ENCODE data around the gene CYGB. TPM values are rescaled to one million over a fixed set of nuclear protein-coding genes. Genes with fewer than 3 reads are reported as not detected.

Gene CYGB
- total and polyA plus RNA-seq, 10 of the 15 experiments (the other 5 are each of a cell fraction or from before 2014, with no cell fraction given) = 0.34 TPM; not detected in 9

- no peak for DNase-seq (ENCODE audit: low read depth, low spot score)
- no peak overlapping the region for H3K4me3 ChIP-seq
- intact Hi-C loops (cut with micrococcal nuclease; ENCODE audit: unreplicated experiment) (loop anchor here (1.0 to 2.0 kb wide), 2 partner anchors 24 to 83 kb away; no protein-coding TSS in a partner anchor), in situ Hi-C loops (cut with MboI) (no loop called here)
- no peak overlapping the region for H2AFZ ChIP-seq (ENCODE audit: control insufficient read depth, low read depth, low read length)
- no TSS peak for BruUV-seq (replicated peaks)
- ChIA-PET CTCF (interaction anchor here (0.6 to 4.7 kb wide), 9 partner anchors 10 to 382 kb away, joined by 3 to 36 read pairs (median 19); no protein-coding TSS in a partner anchor), POLR2A (interaction anchor here (1.2 kb wide), 1 partner anchor 10 kb away, joined by 4 read pairs; no protein-coding TSS in a partner anchor), SMC1A (ENCODE audit: uncharacterized antibody, unreplicated experiment) (interaction anchor here (2.6 kb wide), 1 partner anchor 25 kb away, joined by 18 read pairs; no protein-coding TSS in a partner anchor), RAD21 (ENCODE audit: unreplicated experiment) (interaction anchor here (1.8 kb wide), 1 partner anchor 19 kb away, joined by 5 read pairs; no protein-coding TSS in a partner anchor)
- no peaks in the 10 kb centered on the region for H3K79me2 ChIP-seq (ENCODE audit: control insufficient read depth, insufficient read depth, low read length)
- no peak overlapping the region for H3K4me2 ChIP-seq (ENCODE audit: control insufficient read depth, insufficient read depth)
- no peak for ATAC-seq
- 0% methylated on average over 2 of the region's 2 CpGs for WGBS (ENCODE audit: insufficient coverage, insufficient replicate concordance, low lambda C conversion rate, missing lambda C conversion rate)
- H4K20me1 ChIP-seq (ENCODE audit: control insufficient read depth, insufficient read depth) = no peaks in the 10 kb centered on the region
- peak; percentile 98 for FAIRE-seq
- no peak overlapping the region for H3K27ac ChIP-seq (ENCODE audit: control insufficient read depth, insufficient read depth)
- H3K36me3 ChIP-seq (ENCODE audit: control insufficient read depth in 2 of 2, insufficient read depth in 2 of 2, low read length in 1 of 2) = no peaks in the 10 kb centered on the region; a peak in 1 of 4 replicates
- H3K4me1 ChIP-seq (ENCODE audit: control insufficient read depth, insufficient read depth, low read length) = no peaks in the 10 kb centered on the region; the same call in 1 of the 2 replicates
- H3K9me3 ChIP-seq (replicated peaks; ENCODE audit: control insufficient read depth, insufficient read depth, low read length) = no peaks in the 10 kb centered on the region
- peaks cover 0 to 3% of the 10 kb centered on the region in 2 experiments; a peak in 3 of 4 replicates for H3K27me3 ChIP-seq (replicated peaks in 1 of 2; ENCODE audit: control insufficient read depth in 2 of 2, insufficient read depth in 2 of 2, low read length in 1 of 2)
- no peak overlapping the region for H3K9ac ChIP-seq (ENCODE audit: control insufficient read depth, insufficient read depth, low read length)
- TF ChIP-seq, protein P1, sequence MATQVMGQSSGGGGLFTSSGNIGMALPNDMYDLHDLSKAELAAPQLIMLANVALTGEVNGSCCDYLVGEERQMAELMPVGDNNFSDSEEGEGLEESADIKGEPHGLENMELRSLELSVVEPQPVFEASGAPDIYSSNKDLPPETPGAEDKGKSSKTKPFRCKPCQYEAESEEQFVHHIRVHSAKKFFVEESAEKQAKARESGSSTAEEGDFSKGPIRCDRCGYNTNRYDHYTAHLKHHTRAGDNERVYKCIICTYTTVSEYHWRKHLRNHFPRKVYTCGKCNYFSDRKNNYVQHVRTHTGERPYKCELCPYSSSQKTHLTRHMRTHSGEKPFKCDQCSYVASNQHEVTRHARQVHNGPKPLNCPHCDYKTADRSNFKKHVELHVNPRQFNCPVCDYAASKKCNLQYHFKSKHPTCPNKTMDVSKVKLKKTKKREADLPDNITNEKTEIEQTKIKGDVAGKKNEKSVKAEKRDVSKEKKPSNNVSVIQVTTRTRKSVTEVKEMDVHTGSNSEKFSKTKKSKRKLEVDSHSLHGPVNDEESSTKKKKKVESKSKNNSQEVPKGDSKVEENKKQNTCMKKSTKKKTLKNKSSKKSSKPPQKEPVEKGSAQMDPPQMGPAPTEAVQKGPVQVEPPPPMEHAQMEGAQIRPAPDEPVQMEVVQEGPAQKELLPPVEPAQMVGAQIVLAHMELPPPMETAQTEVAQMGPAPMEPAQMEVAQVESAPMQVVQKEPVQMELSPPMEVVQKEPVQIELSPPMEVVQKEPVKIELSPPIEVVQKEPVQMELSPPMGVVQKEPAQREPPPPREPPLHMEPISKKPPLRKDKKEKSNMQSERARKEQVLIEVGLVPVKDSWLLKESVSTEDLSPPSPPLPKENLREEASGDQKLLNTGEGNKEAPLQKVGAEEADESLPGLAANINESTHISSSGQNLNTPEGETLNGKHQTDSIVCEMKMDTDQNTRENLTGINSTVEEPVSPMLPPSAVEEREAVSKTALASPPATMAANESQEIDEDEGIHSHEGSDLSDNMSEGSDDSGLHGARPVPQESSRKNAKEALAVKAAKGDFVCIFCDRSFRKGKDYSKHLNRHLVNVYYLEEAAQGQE (IDR thresholded peaks at IDR 0.05; ENCODE audit: low read depth, low read length) = no peak
- TF ChIP-seq ATF7 (IDR thresholded peaks at IDR 0.05; ENCODE audit: low read depth) = no peak; the same call in 1 of the 2 replicates
- no peak for TF ChIP-seq RELA (IDR thresholded peaks at IDR 0.05; ENCODE audit: borderline replicate concordance, partially characterized antibody)
- TF ChIP-seq NR2F1 (conservative IDR thresholded peaks at IDR 0.05) = no peak
- no peak for TF ChIP-seq SUPT20H (IDR thresholded peaks at IDR 0.05; ENCODE audit: borderline replicate concordance, control insufficient read depth, low read depth, low read length)
- TF ChIP-seq NBN (IDR thresholded peaks at IDR 0.05) = peak; percentile 85; the same call in 1 of the 2 replicates
- TF ChIP-seq TCF7 (IDR thresholded peaks at IDR 0.05; ENCODE audit: borderline replicate concordance) = no peak
- no peak for TF ChIP-seq ZBTB4 (CRISPR knock-in tag; IDR thresholded peaks at IDR 0.05)
- TF ChIP-seq, protein P2, sequence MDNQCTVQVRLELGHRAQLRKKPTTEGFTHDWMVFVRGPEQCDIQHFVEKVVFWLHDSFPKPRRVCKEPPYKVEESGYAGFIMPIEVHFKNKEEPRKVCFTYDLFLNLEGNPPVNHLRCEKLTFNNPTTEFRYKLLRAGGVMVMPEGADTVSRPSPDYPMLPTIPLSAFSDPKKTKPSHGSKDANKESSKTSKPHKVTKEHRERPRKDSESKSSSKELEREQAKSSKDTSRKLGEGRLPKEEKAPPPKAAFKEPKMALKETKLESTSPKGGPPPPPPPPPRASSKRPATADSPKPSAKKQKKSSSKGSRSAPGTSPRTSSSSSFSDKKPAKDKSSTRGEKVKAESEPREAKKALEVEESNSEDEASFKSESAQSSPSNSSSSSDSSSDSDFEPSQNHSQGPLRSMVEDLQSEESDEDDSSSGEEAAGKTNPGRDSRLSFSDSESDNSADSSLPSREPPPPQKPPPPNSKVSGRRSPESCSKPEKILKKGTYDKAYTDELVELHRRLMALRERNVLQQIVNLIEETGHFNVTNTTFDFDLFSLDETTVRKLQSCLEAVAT (IDR thresholded peaks at IDR 0.05) = peak; percentile 46; the same call in 1 of the 2 replicates
- TF ChIP-seq TCF12 (IDR thresholded peaks at IDR 0.05; ENCODE audit: low read depth, low read length) = no peak
- no peak for TF ChIP-seq IRF4 (IDR thresholded peaks at IDR 0.05; ENCODE audit: low read depth, low read length)
- TF ChIP-seq, protein P3, sequence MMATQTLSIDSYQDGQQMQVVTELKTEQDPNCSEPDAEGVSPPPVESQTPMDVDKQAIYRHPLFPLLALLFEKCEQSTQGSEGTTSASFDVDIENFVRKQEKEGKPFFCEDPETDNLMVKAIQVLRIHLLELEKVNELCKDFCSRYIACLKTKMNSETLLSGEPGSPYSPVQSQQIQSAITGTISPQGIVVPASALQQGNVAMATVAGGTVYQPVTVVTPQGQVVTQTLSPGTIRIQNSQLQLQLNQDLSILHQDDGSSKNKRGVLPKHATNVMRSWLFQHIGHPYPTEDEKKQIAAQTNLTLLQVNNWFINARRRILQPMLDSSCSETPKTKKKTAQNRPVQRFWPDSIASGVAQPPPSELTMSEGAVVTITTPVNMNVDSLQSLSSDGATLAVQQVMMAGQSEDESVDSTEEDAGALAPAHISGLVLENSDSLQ (IDR thresholded peaks at IDR 0.05) = no peak
- TF ChIP-seq DPF2 (IDR thresholded peaks at IDR 0.05) = no peak
- TF ChIP-seq HDAC6 (IDR thresholded peaks at IDR 0.05; ENCODE audit: unreplicated experiment) = no peak
- peak; percentile 27 for TF ChIP-seq SMAD1 (IDR thresholded peaks at IDR 0.05; ENCODE audit: low read depth, partially characterized antibody)
Observed at GRCh38 chr17:76547642-76548202, 10.2 kb upstream of the CYGB start.
